Tibial nerve (tissue), 3 donors: ENCODE results near the gene AGXT.

Experiments used
- POLR2A ChIP-seq, 2 donors: fragments of 450-650 bp; IDR thresholded peaks; one replicate each; pipeline ENCODE4 v1.6.1; 2017; ENCODE audit warnings: antibody characterized with exemption in 2 of 2, mild to moderate bottlenecking in 2 of 2, moderate library complexity in 2 of 2
- TF ChIP-seq, protein P1 (sequence below), 5 experiments: fragments of 200-600 bp in 3 of 5; fragments of 450-650 bp in 2 of 5; sonication (generic) in 3 of 5; IDR thresholded peaks; one replicate each; pipeline ENCODE4 v1.5.1; 2016 to 2019; ENCODE audit warnings: antibody characterized with exemption in 5 of 5, mild to moderate bottlenecking in 3 of 5, moderate library complexity in 2 of 5

DNA sequence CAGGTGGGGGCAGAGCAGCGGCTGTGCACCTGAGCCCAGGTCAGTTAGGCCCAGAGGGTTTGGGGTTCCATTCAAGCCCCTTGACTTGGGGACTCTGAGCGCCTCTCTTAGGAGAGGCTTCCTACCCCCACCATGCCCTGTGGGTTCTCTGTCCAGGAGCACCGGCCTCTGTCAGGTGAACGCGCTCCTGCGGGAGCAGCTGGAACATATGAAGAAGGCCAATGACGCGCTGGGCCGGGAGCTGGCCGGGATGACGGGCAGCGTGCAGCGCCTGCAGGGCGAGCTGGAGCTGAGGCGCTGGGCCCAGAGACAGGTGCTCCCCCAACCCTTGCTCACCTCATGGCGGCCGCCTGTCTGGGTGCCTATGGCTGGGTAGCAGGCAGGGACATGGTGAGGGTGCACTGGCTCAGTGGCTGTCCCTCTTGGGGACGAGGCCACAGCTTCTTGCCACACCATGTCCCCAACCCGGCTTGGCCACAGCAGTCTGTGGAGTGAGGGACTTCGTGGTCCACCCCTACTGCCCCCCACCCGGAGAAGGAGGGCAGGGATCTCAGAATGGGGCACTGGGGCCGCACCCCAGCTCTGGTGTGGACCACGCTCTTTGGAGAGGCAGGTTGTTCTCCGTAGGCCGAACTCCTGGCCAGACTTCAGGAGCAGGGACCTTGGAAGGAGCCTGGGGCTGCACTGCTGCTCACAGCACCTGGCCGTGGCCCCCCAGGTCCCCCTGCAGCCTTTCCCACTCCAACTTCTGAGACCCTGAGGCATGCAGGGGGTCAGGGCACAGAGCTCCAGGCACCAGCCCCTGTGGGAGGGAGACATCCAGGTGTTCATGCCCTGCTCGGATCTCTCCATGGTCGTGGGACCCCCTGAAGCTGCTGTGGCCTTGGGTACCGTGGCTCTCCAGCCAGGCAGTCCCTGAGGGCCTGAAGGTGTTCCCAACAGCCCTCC is 57.2 kb downstream of the AGXT start:
- TF ChIP-seq, protein P1, sequence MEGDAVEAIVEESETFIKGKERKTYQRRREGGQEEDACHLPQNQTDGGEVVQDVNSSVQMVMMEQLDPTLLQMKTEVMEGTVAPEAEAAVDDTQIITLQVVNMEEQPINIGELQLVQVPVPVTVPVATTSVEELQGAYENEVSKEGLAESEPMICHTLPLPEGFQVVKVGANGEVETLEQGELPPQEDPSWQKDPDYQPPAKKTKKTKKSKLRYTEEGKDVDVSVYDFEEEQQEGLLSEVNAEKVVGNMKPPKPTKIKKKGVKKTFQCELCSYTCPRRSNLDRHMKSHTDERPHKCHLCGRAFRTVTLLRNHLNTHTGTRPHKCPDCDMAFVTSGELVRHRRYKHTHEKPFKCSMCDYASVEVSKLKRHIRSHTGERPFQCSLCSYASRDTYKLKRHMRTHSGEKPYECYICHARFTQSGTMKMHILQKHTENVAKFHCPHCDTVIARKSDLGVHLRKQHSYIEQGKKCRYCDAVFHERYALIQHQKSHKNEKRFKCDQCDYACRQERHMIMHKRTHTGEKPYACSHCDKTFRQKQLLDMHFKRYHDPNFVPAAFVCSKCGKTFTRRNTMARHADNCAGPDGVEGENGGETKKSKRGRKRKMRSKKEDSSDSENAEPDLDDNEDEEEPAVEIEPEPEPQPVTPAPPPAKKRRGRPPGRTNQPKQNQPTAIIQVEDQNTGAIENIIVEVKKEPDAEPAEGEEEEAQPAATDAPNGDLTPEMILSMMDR (IDR thresholded peaks at IDR 0.05): no peak
- no peak for TF ChIP-seq POLR2A (IDR thresholded peaks at IDR 0.05)
